Breast epithelium (tissue), 4 donors: Measurements from ENCODE around the gene RLBP1. TPM values are rescaled to one million over a fixed set of nuclear protein-coding genes. Genes with fewer than 3 reads are reported as not detected.

Source experiments
- DNase-seq, 2 donors: peaks; one replicate each; pipeline ENCODE4 v3.0.0-alpha.2; 2019; ENCODE audit warnings: low spot score in 2 of 2
- H3K27ac ChIP-seq, 2 donors: fragments of 200-600 bp; sonication (generic) in 1 of 2; one replicate each; pipeline ENCODE4 v1.5.1; 2016 to 2019; ENCODE audit warnings: mild to moderate bottlenecking in 1 of 2
- H3K27me3 ChIP-seq, 2 donors: fragments of 200-600 bp; sonication (generic) in 1 of 2; one replicate each; pipeline versions ENCODE4 v1.5.1 to v1.6.0; 2017 to 2019; ENCODE audit warnings: control low read depth in 1 of 2, mild to moderate bottlenecking in 1 of 2
- H3K36me3 ChIP-seq: fragments of 200-600 bp; one replicate; pipeline ENCODE4 v1.5.1; 2019
- H3K4me1 ChIP-seq, 2 donors: fragments of 200-600 bp; sonication (generic); one replicate each; pipeline ENCODE4 v1.5.1; 2016 to 2019; ENCODE audit warnings: control low read depth in 1 of 2
- H3K4me3 ChIP-seq, 3 donors: fragments of 200-600 bp; sonication (generic); 1 replicate in 2 of 3; 2 replicates in 1 of 3; pipeline ENCODE4 v1.5.1; 2016 to 2019; ENCODE audit warnings: mild to moderate bottlenecking in 3 of 3, moderate library complexity in 2 of 3
- H3K9me3 ChIP-seq, 2 donors: fragments of 200-600 bp; sonication (generic) in 1 of 2; one replicate each; pipeline ENCODE4 v1.5.1; 2016 to 2019; ENCODE audit warnings: control low read depth in 1 of 2
- POLR2A ChIP-seq: fragments of 450-650 bp; IDR thresholded peaks from one replicate; pipeline ENCODE4 v1.6.1; 2016; ENCODE audit warnings: antibody characterized with exemption, mild to moderate bottlenecking, moderate library complexity
- POLR2AphosphoS5 ChIP-seq, 3 donors: sonication (generic); formaldehyde crosslinking; IDR thresholded peaks; one replicate each; pipeline ENCODE4 v1.6.1; 2017; ENCODE audit warnings: antibody characterized with exemption in 3 of 3
- intact Hi-C: fragments of 100-400 bp; cut with DNase I; formaldehyde crosslinking; loops from one replicate; pipeline ENCODE4 v1.15.1; 2023; ENCODE audit warnings: low total_unique reads
- total RNA-seq, 3 donors: library from RNA; depleted of rRNA; stranded (reverse); fragments of >200 nt; gene quantifications; one replicate each; pipeline ENCODE4 v1.1.0, GENCODE V29; 2016
- TF ChIP-seq, protein P1 (sequence below), 3 donors: fragments of 450-650 bp; IDR thresholded peaks; one replicate each; pipeline ENCODE4 v1.5.1; 2016 to 2017; ENCODE audit warnings: antibody characterized with exemption in 3 of 3, mild to moderate bottlenecking in 3 of 3, moderate library complexity in 3 of 3

The RLBP1 gene
- total RNA-seq, 3 donors from 2014 or later = not detected

DNA sequence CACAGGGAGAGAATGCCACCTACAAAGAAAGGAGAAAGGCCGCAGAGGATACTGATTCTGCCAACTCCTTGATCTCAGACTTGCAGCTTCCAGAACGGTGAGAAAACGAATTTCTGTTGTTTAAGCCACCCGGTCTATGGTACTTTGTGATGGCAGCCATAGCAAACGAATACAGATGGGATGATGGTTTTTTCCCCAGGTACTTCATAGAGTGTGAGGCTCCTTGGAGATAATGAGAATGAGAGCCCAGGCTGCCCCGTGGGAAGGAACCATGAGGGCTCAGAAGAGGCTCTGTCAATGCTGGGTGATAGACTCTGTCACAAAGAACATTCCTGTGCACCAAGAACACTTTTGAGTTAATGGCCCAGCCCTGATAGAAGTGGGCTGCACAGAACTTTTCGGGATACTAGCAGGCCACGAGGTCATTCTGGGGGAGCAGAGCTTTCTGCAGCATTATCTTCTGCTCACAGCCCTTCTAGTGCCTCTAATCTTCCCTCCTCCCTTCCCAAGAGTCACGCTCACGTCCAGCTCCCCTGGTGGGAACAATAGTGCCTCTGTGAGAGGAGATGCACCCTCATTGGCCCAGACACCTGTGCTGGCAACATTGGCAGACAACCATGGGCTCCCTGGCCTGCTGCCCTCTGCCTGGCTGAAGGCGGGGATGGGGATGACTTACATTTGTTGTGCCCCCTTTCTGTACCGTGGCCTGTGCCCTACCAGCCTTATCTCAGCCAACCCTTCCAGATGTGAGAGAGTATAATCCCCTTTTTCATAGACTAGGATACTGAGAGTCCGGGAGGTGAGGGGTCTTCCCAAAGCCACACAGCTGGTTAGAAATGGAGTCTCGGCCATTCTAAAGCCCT, 5.2 kb upstream of the RLBP1 start:
- TF ChIP-seq, protein P1, sequence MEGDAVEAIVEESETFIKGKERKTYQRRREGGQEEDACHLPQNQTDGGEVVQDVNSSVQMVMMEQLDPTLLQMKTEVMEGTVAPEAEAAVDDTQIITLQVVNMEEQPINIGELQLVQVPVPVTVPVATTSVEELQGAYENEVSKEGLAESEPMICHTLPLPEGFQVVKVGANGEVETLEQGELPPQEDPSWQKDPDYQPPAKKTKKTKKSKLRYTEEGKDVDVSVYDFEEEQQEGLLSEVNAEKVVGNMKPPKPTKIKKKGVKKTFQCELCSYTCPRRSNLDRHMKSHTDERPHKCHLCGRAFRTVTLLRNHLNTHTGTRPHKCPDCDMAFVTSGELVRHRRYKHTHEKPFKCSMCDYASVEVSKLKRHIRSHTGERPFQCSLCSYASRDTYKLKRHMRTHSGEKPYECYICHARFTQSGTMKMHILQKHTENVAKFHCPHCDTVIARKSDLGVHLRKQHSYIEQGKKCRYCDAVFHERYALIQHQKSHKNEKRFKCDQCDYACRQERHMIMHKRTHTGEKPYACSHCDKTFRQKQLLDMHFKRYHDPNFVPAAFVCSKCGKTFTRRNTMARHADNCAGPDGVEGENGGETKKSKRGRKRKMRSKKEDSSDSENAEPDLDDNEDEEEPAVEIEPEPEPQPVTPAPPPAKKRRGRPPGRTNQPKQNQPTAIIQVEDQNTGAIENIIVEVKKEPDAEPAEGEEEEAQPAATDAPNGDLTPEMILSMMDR (IDR thresholded peaks at IDR 0.05) = no peak
- TF ChIP-seq POLR2AphosphoS5 (IDR thresholded peaks at IDR 0.05) (no peak), POLR2A (no peak)
- DNase-seq = no peak
- H3K36me3 ChIP-seq = no peaks in the 10 kb centered on the region
- H3K4me3 ChIP-seq = no peak overlapping the region
- H3K9me3 ChIP-seq = no peaks in the 10 kb centered on the region
- no peak overlapping the region for H3K27ac ChIP-seq
- H3K27me3 ChIP-seq = no peaks in the 10 kb centered on the region
- intact Hi-C loops = no loop called here
- H3K4me1 ChIP-seq = no peaks in the 10 kb centered on the region

DNA sequence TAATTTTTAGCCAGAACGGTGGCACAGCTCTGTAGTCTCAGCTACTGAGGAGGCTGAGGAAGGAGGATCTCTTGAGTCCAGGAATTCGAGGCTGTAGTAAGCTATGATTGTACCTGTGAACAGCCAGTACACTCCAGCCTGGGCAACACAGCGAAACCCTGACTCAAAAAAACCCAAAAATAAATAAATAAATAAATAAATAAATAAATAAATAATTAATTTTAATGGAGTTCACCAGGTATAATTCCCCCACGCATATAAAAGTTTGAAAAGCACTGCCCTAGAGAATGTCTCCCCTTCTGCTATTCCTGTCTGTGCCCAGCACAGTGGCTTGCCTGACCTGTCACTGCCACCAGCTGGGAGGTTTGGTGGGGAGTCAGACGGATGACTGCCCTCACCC, 4.2 kb upstream of the RLBP1 start:
- Histone ChIP-seq H3K36me3 (no peaks in the 10 kb centered on the region), H3K9me3 (no peaks in the 10 kb centered on the region), H3K27me3 (no peaks in the 10 kb centered on the region), H3K27ac (no peak overlapping the region), H3K4me1 (no peaks in the 10 kb centered on the region), H3K4me3 (no peak overlapping the region)
- no peak for DNase-seq
- no peak for TF ChIP-seq POLR2AphosphoS5 (IDR thresholded peaks at IDR 0.05)
- intact Hi-C loops = no loop called here

DNA sequence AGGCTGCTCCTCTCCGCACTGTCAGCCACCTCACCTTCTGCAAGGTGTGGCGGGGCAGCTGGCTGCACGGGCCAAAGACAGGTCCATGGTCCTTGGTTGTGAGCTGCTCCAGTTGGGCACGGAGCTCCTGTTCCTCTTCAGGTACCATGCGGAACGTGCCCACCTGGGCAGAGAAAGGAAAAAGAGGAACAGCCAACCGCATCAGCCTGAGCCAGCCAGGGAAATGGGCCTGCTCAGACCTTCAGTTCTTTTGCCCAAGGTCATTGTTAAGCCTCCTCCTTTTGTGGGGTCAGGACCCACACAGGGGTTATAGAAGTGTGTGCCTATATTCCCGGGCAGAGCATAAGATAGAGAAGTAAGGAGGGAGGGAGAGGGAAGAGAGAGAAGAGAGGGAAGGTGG, 2.8 kb downstream of the RLBP1 start:
- no peak overlapping the region for H3K27ac ChIP-seq
- no peaks in the 10 kb centered on the region for H3K36me3 ChIP-seq
- TF ChIP-seq POLR2AphosphoS5 (IDR thresholded peaks at IDR 0.05) (no peak), POLR2A (no peak)
- TF ChIP-seq, protein P1 (IDR thresholded peaks at IDR 0.05) = no peak
- no peaks in the 10 kb centered on the region for H3K4me1 ChIP-seq
- H3K27me3 ChIP-seq = no peaks in the 10 kb centered on the region
- intact Hi-C loops = no loop called here
- no peaks in the 10 kb centered on the region for H3K9me3 ChIP-seq
- H3K4me3 ChIP-seq = no peak overlapping the region
- DNase-seq = no peak

DNA sequence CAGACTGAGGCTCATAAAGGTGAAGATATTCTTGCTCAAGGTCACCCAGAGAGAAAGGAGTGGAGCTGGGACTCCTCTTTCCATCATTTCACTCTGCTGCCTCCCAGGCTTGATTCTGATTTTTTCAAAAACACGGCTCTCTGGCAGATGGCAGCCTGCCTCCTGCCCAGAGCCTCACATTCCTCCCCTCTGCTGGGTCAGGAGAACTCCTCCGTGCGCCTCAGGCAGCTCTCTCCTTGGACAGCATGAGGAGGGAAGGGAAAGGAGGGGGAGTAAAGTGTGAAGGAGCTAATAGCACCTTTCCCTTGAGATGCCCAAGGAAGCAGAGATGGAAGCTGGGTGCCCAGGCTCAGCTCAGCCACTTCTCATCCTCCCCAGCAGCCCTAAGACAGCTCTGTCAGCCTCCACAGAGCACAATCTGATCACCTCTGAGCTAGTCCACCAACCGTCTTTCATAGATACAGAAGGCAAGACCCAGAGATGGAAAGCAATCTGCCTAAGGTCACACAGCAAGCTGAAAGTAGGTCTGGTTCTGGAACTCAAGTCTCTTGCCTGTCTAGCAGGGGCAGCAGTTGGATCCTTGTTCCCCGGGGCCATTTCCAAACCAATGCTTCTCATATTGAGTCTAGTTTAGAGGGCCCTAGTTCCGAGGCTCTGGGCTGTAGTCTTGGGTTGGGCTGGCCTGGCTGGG, 3.5 kb downstream of the RLBP1 start:
- H3K4me3 ChIP-seq = no peak overlapping the region
- DNase-seq = no peak
- H3K9me3 ChIP-seq = no peaks in the 10 kb centered on the region
- no peaks in the 10 kb centered on the region for H3K4me1 ChIP-seq
- TF ChIP-seq POLR2AphosphoS5 (IDR thresholded peaks at IDR 0.05) (no peak), POLR2A (no peak)
- TF ChIP-seq, protein P1 (IDR thresholded peaks at IDR 0.05) = no peak
- H3K36me3 ChIP-seq = no peaks in the 10 kb centered on the region
- intact Hi-C loops = no loop called here
- no peaks in the 10 kb centered on the region for H3K27me3 ChIP-seq
- H3K27ac ChIP-seq = no peak overlapping the region

DNA sequence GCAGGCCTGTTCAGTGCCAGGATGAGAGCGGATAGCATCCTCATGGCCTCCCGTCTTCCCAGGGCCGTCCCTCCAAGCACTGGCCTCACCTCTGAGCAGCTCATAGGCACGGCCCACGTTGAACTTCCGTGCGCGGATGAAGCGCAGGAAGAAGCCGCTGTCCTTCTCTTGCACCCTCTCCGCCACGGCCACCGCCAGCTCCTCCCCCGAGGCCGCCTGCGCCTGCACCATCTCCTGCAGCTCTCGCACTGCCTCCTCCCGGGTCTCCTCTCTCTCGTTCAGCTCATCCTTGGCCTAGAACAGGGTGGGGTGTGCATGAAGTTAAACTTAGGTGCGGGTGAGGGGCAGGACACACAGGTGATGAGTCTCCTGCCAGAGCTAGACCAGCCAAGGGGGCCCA, 4.3 kb downstream of the RLBP1 start:
- intact Hi-C loops = no loop called here
- H3K4me1 ChIP-seq = no peaks in the 10 kb centered on the region
- TF ChIP-seq POLR2A (no peak), POLR2AphosphoS5 (IDR thresholded peaks at IDR 0.05) (no peak)
- TF ChIP-seq, protein P1 (IDR thresholded peaks at IDR 0.05) = no peak
- no peaks in the 10 kb centered on the region for H3K36me3 ChIP-seq
- H3K27ac ChIP-seq = no peak overlapping the region
- H3K9me3 ChIP-seq = no peaks in the 10 kb centered on the region
- H3K4me3 ChIP-seq = no peak overlapping the region
- no peaks in the 10 kb centered on the region for H3K27me3 ChIP-seq
- no peak for DNase-seq
